Esophagus mucosa (tissue), 1 donor: Measurements from ENCODE around the gene SETBP1. TPM values are rescaled to one million over a fixed set of nuclear protein-coding genes. Genes with fewer than 3 reads are reported as not detected.

ENCODE experiments used
- ATAC-seq: fragments of 200-7000 bp; cut with Tn5 transposase; one replicate; pipeline ENCODE4 v1.9.1; 2020
- total RNA-seq: library from RNA; stranded (reverse); gene quantifications from one replicate; pipeline ENCODE4 v1.2.4, GENCODE V29; 2023
- donor health status: DM: yes; HTN: yes; CAD: no.

Gene SETBP1
- total RNA-seq, 1 donor from 2014 or later = 8.5 TPM

DNA sequence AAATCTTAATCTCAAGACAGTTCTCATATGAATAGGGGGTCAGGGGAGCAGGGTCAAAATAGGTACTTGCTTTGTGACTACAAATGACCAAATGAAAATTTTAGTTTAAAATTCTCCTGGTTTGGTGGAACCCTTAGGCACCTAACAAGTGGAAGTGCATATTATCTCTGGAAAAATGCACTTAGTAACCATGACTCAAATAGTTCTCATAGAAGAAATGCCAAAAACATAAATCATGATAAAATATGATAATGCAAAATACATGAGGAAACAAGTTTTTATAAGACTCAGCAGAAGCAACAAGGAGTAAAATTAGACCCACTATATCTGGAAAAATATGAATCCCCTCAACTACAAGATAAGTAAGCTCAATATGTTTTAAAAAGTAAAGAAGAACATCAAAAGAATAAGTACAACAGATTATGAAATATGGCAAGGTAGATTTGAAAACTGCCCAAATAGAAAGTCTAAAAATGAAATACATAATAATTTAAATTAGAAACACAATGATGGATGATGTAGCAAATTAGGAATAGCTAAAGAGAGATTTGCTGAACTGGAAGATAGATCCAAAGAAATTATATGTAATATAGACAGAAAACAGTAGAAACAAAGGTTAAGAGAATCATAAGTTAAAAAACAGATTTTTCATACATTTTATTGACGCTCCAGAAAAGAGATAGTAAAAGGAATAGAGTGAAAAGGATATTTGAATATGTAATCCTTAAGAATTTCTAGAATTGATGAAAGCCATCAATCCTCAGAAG lies 308.3 kb downstream of the SETBP1 start:
- ATAC-seq = no peak

DNA sequence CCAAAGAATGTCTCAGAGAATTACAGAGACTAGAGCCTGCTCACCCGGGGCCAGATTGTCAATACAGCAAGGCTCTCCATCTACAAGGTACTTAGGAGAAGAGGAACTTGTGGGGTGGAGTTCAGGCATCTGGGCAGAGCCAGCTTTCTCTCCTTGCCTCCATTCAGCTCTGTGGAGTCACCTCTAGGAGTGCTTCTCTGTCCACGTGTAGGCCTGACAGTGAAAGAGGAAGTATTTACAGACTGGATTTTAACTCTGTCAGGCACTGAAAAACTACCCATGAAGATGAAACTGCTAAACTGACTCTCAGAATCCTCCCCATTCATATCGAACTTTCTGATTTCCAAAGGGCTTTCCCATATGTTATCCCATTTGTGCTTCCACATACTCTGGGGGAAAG lies 315.6 kb downstream of the SETBP1 start:
- ATAC-seq = no peak

DNA sequence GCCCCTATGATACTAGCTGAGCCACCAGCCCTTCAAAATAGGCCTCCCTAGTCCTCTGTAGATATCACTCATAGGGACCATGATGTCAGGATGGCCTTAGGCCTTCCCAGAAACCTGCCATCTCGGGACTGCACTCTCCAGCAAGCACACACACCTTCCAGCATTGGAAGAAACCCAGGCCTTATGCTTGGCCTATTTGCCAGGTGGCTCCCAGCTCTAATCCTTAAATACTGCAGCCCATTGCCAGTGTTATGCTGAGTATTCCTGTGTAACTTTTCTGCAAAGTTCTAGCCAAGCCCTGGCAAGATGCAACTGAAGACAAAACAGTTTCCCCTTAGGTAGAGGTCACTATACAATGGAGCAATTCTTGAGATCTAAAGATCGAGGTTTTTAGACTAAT lies 316.5 kb downstream of the SETBP1 start:
- ATAC-seq = no peak

DNA sequence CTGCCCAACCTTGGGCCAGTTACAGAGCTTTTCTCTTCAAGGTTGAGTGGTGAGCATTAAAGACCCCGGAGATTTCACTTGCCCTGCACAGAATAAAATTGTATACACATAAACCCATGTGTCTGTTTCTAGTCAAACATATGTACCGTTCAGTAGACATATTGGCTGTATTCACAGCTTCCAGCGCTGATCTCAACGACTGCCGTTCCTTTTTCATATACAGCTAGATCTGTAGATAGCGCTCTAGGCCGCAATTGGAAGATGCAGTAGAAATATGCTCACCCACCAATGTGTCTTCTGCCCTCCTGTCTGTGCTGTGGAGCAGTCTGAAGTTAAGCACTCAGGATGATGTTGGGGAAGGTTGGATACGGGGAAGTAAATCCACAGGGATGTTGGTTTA lies 317.7 kb downstream of the SETBP1 start:
- ATAC-seq = no peak

DNA sequence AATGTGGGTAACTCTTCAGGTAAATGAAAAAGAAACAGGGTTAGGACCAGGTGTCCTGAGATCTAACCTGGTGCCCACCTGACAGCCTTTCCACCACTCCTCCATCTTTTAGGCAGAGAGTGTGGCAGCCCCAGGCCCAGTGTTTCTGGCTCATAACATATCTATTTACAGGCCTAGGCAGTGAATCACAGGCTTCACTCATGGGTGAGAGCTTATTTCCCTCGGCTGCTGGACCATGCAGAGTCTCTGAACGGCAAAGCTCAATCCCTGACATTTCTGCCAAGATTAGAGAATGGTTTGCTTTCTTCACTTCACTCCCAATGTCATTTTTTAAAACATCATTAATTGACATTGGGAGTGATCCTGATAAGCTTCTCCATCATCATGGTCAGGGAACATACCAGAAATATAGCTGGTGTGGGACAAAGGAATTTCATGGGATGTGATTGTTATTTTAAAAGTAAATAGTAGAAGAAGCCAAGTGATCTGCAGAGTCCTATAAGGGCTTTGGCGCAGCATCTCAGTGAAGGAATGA lies 323.9 kb downstream of the SETBP1 start:
- no peak for ATAC-seq

DNA sequence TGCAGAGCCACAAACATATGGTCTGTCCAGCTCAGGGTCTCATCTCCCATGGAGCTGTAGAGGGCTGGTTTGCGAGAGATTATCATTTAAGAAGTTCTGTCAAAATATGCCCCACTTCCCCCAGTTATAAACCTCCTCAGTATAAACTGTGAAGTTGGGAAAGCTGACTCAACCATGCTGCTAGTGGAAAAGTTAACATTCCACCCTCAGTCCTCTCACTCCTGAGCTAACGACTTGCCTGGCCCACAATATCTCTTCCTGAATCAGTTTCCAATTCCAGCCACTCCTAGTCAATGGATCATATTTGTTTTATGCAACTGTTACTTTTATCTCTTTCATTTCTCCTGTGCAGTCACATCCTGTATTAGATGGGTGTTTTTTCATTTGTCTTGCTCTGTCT lies 326.2 kb downstream of the SETBP1 start:
- no peak for ATAC-seq

DNA sequence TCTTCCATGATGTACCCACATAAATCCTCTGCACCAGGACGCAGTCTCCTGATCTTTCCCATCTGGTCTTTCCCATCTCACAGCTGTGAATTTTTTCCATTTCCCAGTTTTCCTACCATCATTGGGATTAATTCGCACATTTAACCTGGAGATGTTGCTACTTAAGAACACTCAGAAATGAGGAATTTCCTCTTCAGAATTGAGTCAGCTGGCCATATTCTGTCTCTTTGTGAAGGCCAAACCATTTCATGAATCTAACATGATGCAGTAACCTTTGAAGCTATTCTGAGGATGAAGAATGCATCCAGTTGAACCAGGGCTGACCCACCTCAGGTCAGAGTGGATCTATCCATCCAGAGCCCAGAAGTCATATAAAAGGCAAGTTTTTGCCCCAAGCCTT lies 326.8 kb downstream of the SETBP1 start:
- no peak for ATAC-seq

DNA sequence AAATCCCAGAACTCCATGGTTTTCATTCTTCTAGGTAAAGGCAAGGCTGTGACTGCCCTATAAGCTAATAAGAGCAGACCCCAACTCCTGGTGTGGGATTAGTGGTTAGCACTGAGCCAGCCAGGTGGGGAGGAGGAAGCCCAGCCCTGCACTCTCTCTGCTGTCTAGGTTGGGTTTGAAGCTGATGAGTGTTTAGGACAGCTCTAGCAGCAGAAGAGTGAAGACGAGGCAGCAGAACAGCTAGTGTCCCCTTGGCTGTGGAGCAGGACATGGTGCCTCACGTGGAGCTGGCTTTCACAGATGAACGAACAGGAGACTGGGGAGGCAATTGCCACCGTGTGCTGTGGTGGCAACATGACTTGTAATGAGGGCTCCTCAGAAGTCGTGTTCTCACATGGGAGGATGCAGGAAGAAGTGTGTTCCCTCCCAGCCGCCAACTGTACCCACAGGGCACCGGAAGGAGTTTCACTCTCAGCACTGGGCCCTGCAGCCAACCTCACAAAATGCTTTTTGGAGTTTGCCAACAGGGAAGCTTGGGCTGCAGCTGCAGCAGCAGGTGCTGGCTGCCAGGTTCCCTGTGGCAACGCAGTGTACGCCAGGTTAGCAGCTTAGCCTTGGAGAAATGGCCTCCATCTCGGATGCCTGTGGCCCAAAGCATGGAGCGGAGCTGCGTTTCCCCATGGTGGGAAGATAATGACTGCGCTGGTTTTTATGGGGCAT lies 328.2 kb downstream of the SETBP1 start:
- ATAC-seq = no peak

DNA sequence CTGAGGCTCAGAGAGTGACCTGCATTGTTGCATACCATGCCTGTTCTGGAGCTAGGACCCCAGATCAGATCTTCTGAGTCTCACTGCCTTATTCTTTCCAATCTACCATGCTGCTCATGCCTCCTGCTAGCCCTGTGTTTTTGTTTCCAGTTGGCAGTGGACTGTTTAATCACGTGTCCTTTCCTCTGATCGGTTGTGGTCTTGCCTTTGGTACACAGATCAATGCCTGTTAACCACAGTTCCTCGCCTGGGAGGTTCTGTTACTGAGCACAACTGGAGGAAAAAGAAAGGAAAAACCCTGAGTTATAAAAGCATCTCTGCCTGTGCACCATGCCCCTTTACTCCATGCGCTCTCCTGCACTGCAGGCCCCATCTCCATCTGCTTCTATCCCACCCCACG lies 329.1 kb downstream of the SETBP1 start:
- no peak for ATAC-seq

DNA sequence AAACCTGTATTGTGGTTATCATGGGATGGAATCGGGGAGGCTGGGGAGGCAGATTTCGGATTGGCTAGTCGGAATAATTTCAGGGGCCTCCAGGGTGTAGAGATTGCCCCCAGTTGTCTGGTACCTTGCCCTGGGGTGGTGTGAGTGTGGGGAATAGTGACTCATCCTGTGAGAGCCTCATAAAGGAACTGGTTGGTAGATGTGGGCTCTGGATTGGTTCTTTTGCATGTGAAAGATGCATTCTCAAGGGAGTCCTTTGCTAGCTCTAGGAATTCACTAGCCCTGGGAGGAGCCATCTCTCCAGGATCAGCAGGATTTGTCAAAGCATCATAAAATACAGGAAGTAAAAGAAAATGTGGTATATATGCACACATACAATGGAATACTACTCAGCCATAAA lies 331.6 kb downstream of the SETBP1 start:
- ATAC-seq = no peak

DNA sequence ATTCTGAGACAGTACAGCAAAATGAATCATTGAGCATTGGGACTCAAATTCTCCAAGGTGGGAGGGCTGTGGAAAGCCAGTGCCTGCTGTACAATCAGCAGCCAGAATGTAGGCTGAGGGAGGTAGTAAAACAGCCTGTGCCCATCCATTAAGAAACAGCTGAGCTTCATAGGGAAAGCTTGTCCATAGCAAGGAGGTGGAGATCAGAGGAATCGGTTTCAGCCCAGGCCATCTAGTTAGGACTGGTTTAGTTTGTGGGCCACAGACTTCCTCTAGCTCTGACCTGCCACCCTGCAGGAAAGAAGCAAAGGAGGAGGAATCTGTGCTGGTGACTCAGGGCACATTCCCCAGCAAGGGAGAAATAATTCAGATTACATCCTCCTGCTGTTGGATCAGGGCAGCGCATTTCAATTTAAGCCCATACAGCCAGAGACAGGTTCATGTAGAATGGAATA lies 333.4 kb downstream of the SETBP1 start:
- peak; percentile 80 for ATAC-seq

DNA sequence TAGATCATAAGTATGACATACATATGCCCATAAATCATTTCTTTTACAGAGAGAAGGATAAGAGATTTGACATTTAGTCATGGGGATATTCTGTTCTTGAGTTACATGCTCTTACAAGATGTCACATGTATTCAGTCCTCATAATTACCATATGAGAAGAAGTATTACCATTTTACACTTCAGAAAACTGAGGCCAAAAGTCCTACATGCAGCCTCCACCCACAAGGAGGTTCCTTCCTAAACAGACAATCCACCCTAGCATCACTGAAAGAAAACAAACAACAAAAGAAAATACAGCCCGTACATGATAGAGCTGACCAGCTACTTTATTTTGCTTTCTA lies 335.1 kb downstream of the SETBP1 start:
- ATAC-seq = no peak

DNA sequence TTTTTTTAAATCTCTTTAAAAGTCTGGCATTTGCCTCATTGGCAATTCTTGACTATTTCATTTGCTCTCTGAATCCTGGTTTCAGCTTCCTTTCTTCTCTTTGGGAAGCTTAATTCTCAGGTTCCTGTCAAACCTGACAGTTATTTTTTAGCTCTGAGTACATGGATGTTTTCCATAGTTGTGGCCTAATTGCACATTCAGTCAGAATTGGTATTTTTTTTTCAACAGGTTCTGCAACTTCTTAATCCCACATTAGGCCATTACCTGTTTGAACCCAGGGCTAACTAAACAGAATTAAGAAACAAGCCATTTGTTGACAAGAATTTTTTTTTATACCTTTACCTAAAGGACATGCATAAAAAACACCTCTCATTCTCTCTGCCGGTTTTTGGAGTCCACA lies 338.8 kb downstream of the SETBP1 start:
- peak; percentile 67 for ATAC-seq

DNA sequence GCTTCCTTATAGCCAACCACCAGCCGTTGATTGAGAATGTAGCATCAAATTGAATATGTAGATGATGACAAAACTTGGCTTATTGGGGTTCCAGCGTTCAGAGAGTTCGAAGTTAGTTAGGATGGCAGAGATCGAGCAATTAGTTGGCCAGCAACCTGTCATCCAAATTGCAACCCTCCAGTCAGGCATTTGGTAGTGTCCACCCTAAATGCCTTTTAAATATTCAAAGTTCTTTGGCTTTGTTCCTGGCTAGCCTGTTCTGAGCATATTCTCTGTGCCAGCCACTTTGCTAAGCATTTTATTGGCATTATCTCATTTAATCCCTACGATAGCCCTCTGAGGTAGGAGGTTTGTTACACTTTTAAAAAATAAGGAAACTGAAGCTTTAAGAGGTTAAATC lies 342.8 kb downstream of the SETBP1 start:
- no peak for ATAC-seq

DNA sequence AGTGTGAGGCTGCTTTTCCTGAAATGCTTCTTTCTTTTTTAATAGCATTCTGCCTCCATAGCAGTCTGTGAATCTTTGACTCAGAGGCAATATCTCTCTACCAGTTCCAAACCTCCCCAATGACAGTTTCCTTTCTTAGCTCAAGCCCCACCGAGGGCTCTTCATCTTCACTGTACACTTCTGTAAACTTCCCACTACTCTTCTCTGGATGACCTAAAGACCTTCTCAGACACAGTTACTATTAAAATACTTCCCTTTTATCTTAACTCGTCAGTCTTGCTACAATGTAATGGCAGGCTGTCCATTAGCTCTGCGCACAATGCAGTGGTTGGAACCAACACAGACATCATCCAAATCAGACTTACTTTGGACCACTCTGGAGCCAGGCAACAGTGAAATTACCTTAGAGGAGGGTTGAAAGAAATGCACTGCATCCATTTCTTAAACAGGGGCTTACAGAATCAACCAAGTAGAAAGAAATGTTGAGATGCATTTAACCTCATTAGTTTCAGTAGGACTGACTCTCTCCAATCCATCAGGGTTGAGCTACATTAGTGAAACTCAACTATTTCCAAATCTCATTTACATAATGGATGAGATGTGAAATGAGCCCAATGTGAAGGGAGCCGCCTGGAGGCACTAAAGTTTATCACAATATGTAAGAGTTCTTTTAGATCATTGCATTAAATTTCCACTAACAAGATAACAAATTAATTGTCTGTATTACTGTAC lies 343.8 kb downstream of the SETBP1 start:
- no peak for ATAC-seq

DNA sequence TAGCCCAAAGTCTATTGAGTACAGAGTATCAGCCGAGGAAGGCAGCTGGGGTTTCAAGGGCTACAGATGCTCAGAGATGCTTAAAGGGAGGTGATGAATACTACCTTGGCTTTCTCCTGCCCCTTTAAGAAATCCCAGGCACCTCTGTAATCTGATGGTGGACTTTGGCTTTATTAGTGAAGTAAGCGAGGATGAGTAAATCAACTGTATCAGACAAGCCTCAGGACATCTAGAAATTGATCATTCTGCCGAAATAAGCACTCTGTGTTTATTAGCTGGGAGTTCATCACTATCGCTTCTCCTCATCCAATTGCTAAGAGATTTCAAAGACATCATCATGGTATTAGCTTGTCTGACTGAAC lies 344.4 kb downstream of the SETBP1 start:
- no peak for ATAC-seq

DNA sequence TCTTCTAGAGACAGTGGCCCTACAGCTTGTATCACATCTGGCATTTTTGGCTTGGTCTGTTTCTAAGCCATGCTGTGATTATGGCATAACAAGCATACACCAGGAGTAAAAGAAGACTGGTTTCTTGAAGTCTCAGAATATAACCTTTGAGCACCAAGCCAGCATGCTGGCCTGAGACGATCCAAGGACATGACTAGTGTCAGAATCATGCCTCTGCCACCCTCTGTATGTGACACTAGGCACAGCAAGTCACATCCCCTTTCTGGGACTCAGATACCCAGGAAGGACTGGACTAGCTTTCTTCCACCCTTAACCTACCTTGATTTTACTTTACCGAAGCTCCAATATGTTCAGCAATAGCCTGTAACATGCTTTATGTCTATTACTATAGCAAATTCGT lies 345.5 kb downstream of the SETBP1 start:
- no peak for ATAC-seq

DNA sequence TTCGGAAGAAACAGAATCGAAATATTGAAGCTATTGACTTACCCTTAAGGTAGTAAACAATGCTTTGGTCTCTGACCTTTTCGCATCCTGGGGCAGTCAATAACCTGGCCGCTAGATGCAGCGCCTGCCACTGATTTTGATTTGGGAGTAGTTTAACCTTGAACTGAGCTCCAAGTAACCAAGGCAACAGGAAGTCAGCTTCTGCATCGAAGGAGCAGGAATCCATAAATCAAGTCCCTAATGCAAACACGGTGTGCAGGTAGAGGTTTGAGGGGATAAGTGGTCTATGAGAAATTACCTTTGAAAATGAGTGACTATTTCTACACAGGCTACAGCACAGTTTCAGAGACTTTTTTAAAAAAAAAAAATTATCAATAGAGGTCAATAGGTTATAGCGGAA lies 353.5 kb downstream of the SETBP1 start:
- ATAC-seq = no peak

DNA sequence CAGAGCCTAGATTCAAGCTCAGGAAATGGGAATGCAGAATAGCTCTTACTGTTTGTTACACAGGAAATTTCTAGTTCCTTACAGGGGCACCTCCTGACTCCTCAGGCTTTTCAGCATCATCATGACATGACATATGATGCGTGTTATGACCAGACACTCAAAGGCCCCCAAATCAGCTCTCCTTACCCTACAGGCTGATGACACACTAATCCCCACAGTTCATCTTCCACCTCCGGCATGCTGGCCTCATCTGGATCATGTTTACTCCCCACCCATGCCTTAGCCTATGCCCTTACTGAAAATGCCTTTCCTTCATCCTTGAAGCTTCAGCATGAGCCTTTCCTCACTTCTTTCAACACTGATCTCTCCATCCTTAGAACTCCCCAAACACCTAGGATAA lies 356.9 kb downstream of the SETBP1 start:
- no peak for ATAC-seq

DNA sequence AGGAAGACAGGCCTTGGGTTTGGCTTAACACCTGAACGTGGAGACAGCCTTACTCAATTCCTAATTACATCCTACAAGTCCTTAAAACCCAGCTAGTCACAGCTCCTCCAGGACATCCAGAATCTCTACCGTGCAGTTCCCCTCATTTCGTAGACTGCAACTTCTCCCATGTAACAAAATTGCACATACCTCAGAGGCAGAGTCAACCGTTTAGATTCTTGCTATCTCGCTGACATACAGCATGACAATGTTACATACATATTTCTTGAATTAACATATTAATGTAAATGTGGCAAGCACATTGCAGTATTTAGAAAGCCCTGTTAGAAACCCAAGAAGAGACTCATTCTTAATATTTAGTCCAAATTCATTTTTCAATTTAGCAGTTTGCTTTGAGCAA lies 358.7 kb downstream of the SETBP1 start:
- ATAC-seq = no peak

DNA sequence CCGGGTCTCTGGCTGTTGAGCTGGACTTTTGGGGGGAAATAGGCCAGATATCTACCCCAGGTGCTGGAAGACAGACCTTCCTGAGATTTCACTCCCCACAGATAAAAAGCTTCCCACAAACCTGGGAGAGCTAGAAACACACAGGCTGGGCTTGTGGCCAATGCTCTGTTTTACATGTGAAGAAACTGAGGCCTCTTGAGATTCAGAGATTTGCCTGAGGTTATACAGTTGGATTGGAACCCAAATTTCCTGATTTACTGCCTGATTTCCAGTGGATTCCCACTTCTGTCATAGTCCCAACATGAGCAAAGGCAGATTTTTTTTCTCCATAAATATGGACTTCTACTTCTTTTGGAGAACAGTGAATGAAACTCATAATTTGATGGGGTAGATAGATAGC lies 360.2 kb downstream of the SETBP1 start:
- ATAC-seq = no peak

DNA sequence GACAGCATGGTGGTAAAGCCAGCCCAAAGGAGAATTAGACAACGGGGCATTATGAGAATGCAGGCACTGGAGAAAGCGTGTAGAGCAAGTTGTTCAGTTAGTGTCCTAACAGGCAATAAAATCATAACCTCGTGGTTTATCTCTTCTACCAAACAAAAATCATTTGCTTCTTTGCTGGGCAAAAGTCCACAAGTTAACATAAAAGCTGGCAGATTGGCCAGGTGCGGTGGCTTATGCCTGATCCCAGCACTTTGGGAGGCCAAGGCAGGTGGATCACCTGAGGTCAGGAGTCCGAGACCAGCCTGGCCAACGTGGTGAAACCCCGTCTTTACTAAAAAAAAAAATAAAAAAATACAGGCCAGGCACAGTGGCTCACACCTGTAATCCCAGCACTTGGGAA lies 364.1 kb downstream of the SETBP1 start:
- ATAC-seq = no peak

DNA sequence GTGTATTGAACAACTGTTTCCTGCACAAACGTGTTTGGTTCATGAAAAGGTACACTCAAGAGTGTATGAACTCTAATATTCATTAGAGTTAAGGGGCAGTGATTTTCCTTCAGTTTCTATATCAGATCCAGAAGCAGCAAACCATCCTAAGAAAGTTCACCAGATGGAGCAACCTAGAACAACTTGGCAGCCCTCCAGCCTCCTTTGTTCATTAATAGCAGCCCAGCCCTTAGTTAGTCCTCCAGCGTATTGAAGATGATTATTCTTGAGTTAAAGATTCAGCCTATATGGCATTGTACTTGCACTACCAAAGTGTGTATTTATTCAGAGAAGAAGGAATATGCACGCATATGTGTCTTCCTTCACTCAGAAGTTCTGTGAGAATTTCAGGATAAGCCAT lies 365.5 kb downstream of the SETBP1 start:
- no peak for ATAC-seq

DNA sequence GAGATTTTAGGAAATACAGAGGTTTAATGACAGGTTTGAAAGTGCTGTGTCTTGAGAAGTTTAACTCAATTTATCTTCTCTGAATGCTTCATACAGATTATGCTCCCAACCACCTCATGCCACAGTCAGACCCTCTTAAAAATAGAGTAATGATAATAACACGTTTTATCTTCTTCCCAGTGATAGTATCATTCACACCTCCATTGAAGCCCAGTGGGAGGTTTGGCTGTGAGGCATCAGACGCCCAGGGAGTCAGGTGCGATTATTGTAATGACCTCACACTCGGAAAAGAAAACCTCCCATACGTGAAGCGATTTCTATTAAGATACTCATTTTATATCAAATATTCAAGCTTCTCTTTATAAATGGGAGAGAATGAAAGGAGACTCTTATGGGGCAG lies 366.3 kb downstream of the SETBP1 start:
- no peak for ATAC-seq
